Effector CD4-positive, alpha-beta T cell (primary cell): ENCODE results near the gene SNU13.
"Not testable (repeated sequence)": the region's sequence is repeated elsewhere in the genome, so short reads cannot be mapped to it uniquely, and the experiment has no call there.

Experiments
- DNase-seq: peaks from one replicate; pipeline ENCODE4 v3.0.0-alpha.2; 2020

Gene SNU13

GRCh38 chr22:41676134-41676533, 12.5 kb downstream of the SNU13 start:
- DNase-seq = no peak

GRCh38 chr22:41674846-41675340, 13.8 kb downstream of the SNU13 start:
- DNase-seq = no peak

GRCh38 chr22:41672780-41673509, 15.7 kb downstream of the SNU13 start:
- DNase-seq = no peak

GRCh38 chr22:41672096-41672495, 16.6 kb downstream of the SNU13 start:
- not testable (repeated sequence) for DNase-seq

GRCh38 chr22:41668971-41669911, 19.4 kb downstream of the SNU13 start:
- no peak for DNase-seq

- no peak for DNase-seq
Measured at GRCh38 chr22:41664951-41665350, 23.7 kb downstream of the SNU13 start.

GRCh38 chr22:41664490-41664889, 24.2 kb downstream of the SNU13 start:
- no peak for DNase-seq

GRCh38 chr22:41663594-41663993, 25.1 kb downstream of the SNU13 start:
- not testable (repeated sequence) for DNase-seq

GRCh38 chr22:41661713-41662112, 27.0 kb downstream of the SNU13 start:
- DNase-seq = no peak

- no peak for DNase-seq
Measured at GRCh38 chr22:41661088-41661487, 27.6 kb downstream of the SNU13 start.

- DNase-seq = no peak
Measured at GRCh38 chr22:41660416-41660815, 28.3 kb downstream of the SNU13 start.

- no peak for DNase-seq
Measured at GRCh38 chr22:41659941-41660340, 28.7 kb downstream of the SNU13 start.

GRCh38 chr22:41658869-41659268, 29.8 kb downstream of the SNU13 start:
- DNase-seq = no peak

- DNase-seq = no peak
Measured at GRCh38 chr22:41657709-41658108, 31.0 kb downstream of the SNU13 start.

- DNase-seq = no peak
Measured at GRCh38 chr22:41656556-41656955, 32.1 kb downstream of the SNU13 start.

GRCh38 chr22:41654322-41654721, 34.3 kb downstream of the SNU13 start:
- DNase-seq = no peak

- DNase-seq = no peak
Measured at GRCh38 chr22:41650821-41651220, 37.8 kb downstream of the SNU13 start.

GRCh38 chr22:41650229-41650628, 38.4 kb downstream of the SNU13 start:
- DNase-seq = no peak

GRCh38 chr22:41648432-41648831, 40.2 kb downstream of the SNU13 start:
- DNase-seq = no peak

GRCh38 chr22:41647771-41648170, 40.9 kb downstream of the SNU13 start:
- DNase-seq = no peak

- no peak for DNase-seq
Measured at GRCh38 chr22:41642331-41643110, 46.1 kb downstream of the SNU13 start.

GRCh38 chr22:41641854-41642253, 46.8 kb downstream of the SNU13 start:
- no peak for DNase-seq

GRCh38 chr22:41638748-41639147, 49.9 kb downstream of the SNU13 start:
- DNase-seq = no peak
